Fibroblast of lung (primary cell): ENCODE results near the gene FGD4. TPM values are rescaled to one million over a fixed set of nuclear protein-coding genes. Genes with fewer than 3 reads are reported as not detected.

ENCODE experiments used
- DNase-seq, 2 donors: peaks; one replicate each; pipeline versions ENCODE4 v3.0.0 to v3.0.0-alpha.2; 2010; ENCODE audit warnings: low read depth in 2 of 2
- H2AFZ ChIP-seq: 2 replicates; pipeline ENCODE4 v1.5.1; 2012; ENCODE audit warnings: low read length, control low read depth, inconsistent platforms
- H3K27ac ChIP-seq: 2 replicates; pipeline ENCODE4 v1.5.1; 2011; ENCODE audit warnings: low read length, control low read depth; ENCODE audit not compliant: insufficient read depth
- H3K27me3 ChIP-seq: 2 replicates; pipeline ENCODE4 v1.5.1; 2011; ENCODE audit warnings: mild to moderate bottlenecking, low read length; ENCODE audit not compliant: control insufficient read depth, insufficient read depth
- H3K36me3 ChIP-seq: 2 replicates; pipeline ENCODE4 v1.5.1; 2011; ENCODE audit warnings: low read length; ENCODE audit not compliant: control insufficient read depth, insufficient read depth
- H3K4me1 ChIP-seq: 2 replicates; pipeline ENCODE4 v1.5.1; 2011; ENCODE audit warnings: low read length; ENCODE audit not compliant: control insufficient read depth, insufficient read depth; ENCODE audit errors: extremely low read depth
- H3K4me2 ChIP-seq: 2 replicates; pipeline ENCODE4 v1.5.1; 2011; ENCODE audit warnings: low read length, control low read depth; ENCODE audit not compliant: insufficient read depth; ENCODE audit errors: extremely low read depth
- H3K4me3 ChIP-seq, 4 experiments: fragments of 200-600 bp in 1 of 4; sonication (generic) in 1 of 4; replicated peaks in 1 of 4; 2 replicates each; pipeline ENCODE4 v1.5.1; 2011 to 2016; ENCODE audit warnings: low read length in 4 of 4, low read depth in 3 of 4, mild to moderate bottlenecking in 3 of 4, control low read depth in 2 of 4, inconsistent platforms in 1 of 4, mixed read lengths in 1 of 4; ENCODE audit not compliant: insufficient read depth in 1 of 4; ENCODE audit errors: control extremely low read depth in 1 of 4
- H3K79me2 ChIP-seq: 2 replicates; pipeline ENCODE4 v1.5.1; 2012; ENCODE audit warnings: mild to moderate bottlenecking, low read length, inconsistent platforms; ENCODE audit not compliant: control insufficient read depth, insufficient read depth
- H3K9ac ChIP-seq: 2 replicates; pipeline ENCODE4 v1.5.1; 2011; ENCODE audit warnings: mild to moderate bottlenecking, low read length, control low read depth; ENCODE audit not compliant: insufficient read depth
- H3K9me3 ChIP-seq: 2 replicates; pipeline ENCODE4 v1.5.1; 2012; ENCODE audit warnings: low read depth, low read length; ENCODE audit not compliant: control insufficient read depth, insufficient read depth
- H4K20me1 ChIP-seq: 2 replicates; pipeline ENCODE4 v1.5.1; 2011; ENCODE audit warnings: low read length; ENCODE audit not compliant: control insufficient read depth, insufficient read depth; ENCODE audit errors: extremely low read depth
- CTCF ChIP-seq, 2 donors: IDR thresholded peaks in 1 of 2; conservative IDR thresholded peaks in 1 of 2; 1 replicate in 1 of 2; 2 replicates in 1 of 2; pipeline ENCODE4 v1.5.1; 2011 to 2012; ENCODE audit warnings: low read length in 2 of 2, control low read depth in 1 of 2, inconsistent platforms in 1 of 2, low read depth in 1 of 2, mild to moderate bottlenecking in 1 of 2
- EZH2 ChIP-seq: IDR thresholded peaks from 2 replicates; pipeline ENCODE4 v1.5.1; 2012; ENCODE audit warnings: low read length, control low read depth, mild to moderate bottlenecking; ENCODE audit errors: missing control alignments
- polyA plus RNA-seq, 2 donors: library from polyadenylated mRNA; depleted of rRNA in 1 of 2; stranded (reverse) in 1 of 2; unstranded in 1 of 2; fragments of >200 nt; gene quantifications; 2 replicates each; pipeline ENCODE4 v1.2.1, GENCODE V29; 2011 to 2012; ENCODE audit warnings: missing spikeins in 1 of 2
- total RNA-seq: library from RNA; depleted of rRNA; stranded (reverse); fragments of >200 nt; gene quantifications from 2 replicates; pipeline ENCODE4 v1.2.1, GENCODE V29; 2014

The FGD4 gene
- total and polyA plus RNA-seq, 2 donors (not counting 1 experiment from before 2014, with no cell fraction given), result 7.6 to 12.2 TPM

- H3K79me2 ChIP-seq, result no peaks in the 10 kb centered on the region
- no peak for DNase-seq
- no peak overlapping the region for H3K4me2 ChIP-seq
- no peaks in the 10 kb centered on the region for H3K36me3 ChIP-seq
- H3K9ac ChIP-seq, result no peak overlapping the region
- no peak overlapping the region for H3K27ac ChIP-seq
- no peaks in the 10 kb centered on the region for H3K27me3 ChIP-seq
- H3K4me3 ChIP-seq, result no peak overlapping the region
- peaks cover 2% of the 10 kb centered on the region for H3K4me1 ChIP-seq
- H2AFZ ChIP-seq, result no peak overlapping the region
- H3K9me3 ChIP-seq, result no peaks in the 10 kb centered on the region
- TF ChIP-seq CTCF (conservative IDR thresholded peaks at IDR 0.05 in 1 of 2, IDR thresholded peaks at IDR 0.05 in 1 of 2; ENCODE audit: low read depth in 1 of 2, low read length in 2 of 2) (no peak), EZH2 (no peak)
- H4K20me1 ChIP-seq, result no peaks in the 10 kb centered on the region
Observed at GRCh38 chr12:32450768-32451167, 51.4 kb downstream of the FGD4 start.

GRCh38 chr12:32451816-32452215, 52.5 kb downstream of the FGD4 start:
- Histone ChIP-seq H3K9ac (no peak overlapping the region), H3K79me2 (no peaks in the 10 kb centered on the region), H3K9me3 (no peaks in the 10 kb centered on the region), H3K27ac (no peak overlapping the region), H3K27me3 (no peaks in the 10 kb centered on the region), H2AFZ (no peak overlapping the region), H3K36me3 (no peaks in the 10 kb centered on the region), H3K4me1 (peaks cover 2% of the 10 kb centered on the region), H4K20me1 (no peaks in the 10 kb centered on the region), H3K4me3 (no peak overlapping the region), H3K4me2 (no peak overlapping the region)
- no peak for DNase-seq
- TF ChIP-seq EZH2, result no peak

- Histone ChIP-seq H3K9ac (no peak overlapping the region), H3K4me2 (peak overlapping the region; percentile 21), H3K27ac (no peak overlapping the region), H3K4me3 (peak overlapping the region in 1 of 4 experiments; percentile 35), H3K79me2 (no peaks in the 10 kb centered on the region), H4K20me1 (no peaks in the 10 kb centered on the region), H3K4me1 (peaks cover 2% of the 10 kb centered on the region), H2AFZ (peak overlapping the region; percentile 49), H3K9me3 (no peaks in the 10 kb centered on the region), H3K36me3 (no peaks in the 10 kb centered on the region), H3K27me3 (no peaks in the 10 kb centered on the region)
- DNase-seq, result peak; percentile 67 to 85
- no peak for TF ChIP-seq EZH2
- TF ChIP-seq CTCF (conservative IDR thresholded peaks at IDR 0.05 in 1 of 2, IDR thresholded peaks at IDR 0.05 in 1 of 2; ENCODE audit: low read depth in 1 of 2, low read length in 2 of 2), result no peak
Observed at GRCh38 chr12:32454075-32454474, 54.7 kb downstream of the FGD4 start.
